SK-N-SH (cell line): ENCODE data around the gene WDR86. TPM values are rescaled to one million over a fixed set of nuclear protein-coding genes. Genes with fewer than 3 reads are reported as not detected.

Experiments
- CTCF ChIA-PET: fragments of 300-600, 350-600 bp; formaldehyde crosslinking; extraction: SDS; loops from one replicate; lab custom pipeline; 2021; lab: Yijun Ruan, JAX
- POLR2A ChIA-PET: fragments of 350-600 bp; sonication (Branson Sonifier 250); formaldehyde crosslinking; extraction: SDS; loops from one replicate; lab custom pipeline; 2020; ENCODE audit warnings: antibody characterized with exemption, inconsistent platforms; lab: Yijun Ruan, JAX
- DNase-seq: peaks from one replicate; pipeline ENCODE4 v3.0.0; 2012
- H2AFZ ChIP-seq: fragments of 200-600 bp; sonication (generic); 2 replicates; pipeline ENCODE4 v1.8.1; 2016; ENCODE audit warnings: antibody characterized with exemption, mild to moderate bottlenecking, low read depth
- H3F3A ChIP-seq: fragments of 200-600 bp; sonication (generic); replicated peaks from 2 replicates; pipeline ENCODE3; 2016; ENCODE audit warnings: antibody characterized with exemption, mild to moderate bottlenecking; ENCODE audit not compliant: insufficient read depth
- H3K27ac ChIP-seq, 2 experiments: fragments of 200-500 bp in 1 of 2; fragments of 200-600 bp in 1 of 2; sonication (Bioruptor generic) in 1 of 2; sonication (generic), shearing (Covaris generic) in 1 of 2; 2 replicates each; pipeline versions ENCODE4 v1.5.1 to v1.6.1; 2014 to 2016; ENCODE audit warnings: low read depth in 2 of 2, inconsistent platforms in 1 of 2, low read length in 1 of 2, mild to moderate bottlenecking in 1 of 2, mixed read lengths in 1 of 2
- H3K27me3 ChIP-seq: fragments of 200-600 bp; sonication (generic), shearing (Covaris generic); 2 replicates; pipeline ENCODE4 v1.6.1; 2016; ENCODE audit warnings: mixed run types; ENCODE audit not compliant: insufficient read depth
- H3K36me3 ChIP-seq, 2 experiments: fragments of 200-500 bp in 1 of 2; fragments of 200-600 bp in 1 of 2; sonication (Bioruptor generic) in 1 of 2; sonication (generic) in 1 of 2; replicated peaks in 1 of 2; 2 replicates each; pipeline versions ENCODE3 to v1.5.1; 2014 to 2016; ENCODE audit warnings: low read length in 1 of 2, mild to moderate bottlenecking in 1 of 2; ENCODE audit not compliant: insufficient read depth in 2 of 2, control insufficient read depth in 1 of 2
- H3K4me1 ChIP-seq, 2 experiments: fragments of 200-500 bp in 1 of 2; fragments of 200-600 bp in 1 of 2; sonication (Bioruptor generic) in 1 of 2; sonication (generic), shearing (Covaris generic) in 1 of 2; 2 replicates each; pipeline versions ENCODE4 v1.5.1 to v1.6.1; 2014 to 2016; ENCODE audit warnings: low read depth in 1 of 2, low read length in 1 of 2, mixed run types in 1 of 2; ENCODE audit not compliant: insufficient read depth in 2 of 2, control insufficient read depth in 1 of 2
- H3K4me2 ChIP-seq: fragments of 200-600 bp; sonication (generic), shearing (Covaris generic); 2 replicates; pipeline ENCODE4 v1.6.1; 2017; ENCODE audit warnings: mixed run types
- H3K4me3 ChIP-seq, 2 experiments: fragments of 200-500 bp in 1 of 2; fragments of 200-600 bp in 1 of 2; sonication (Bioruptor generic) in 1 of 2; sonication (generic), shearing (Covaris generic) in 1 of 2; 2 replicates each; pipeline versions ENCODE4 v1.5.1 to v1.8.1; 2014 to 2016; ENCODE audit warnings: low read depth in 2 of 2, inconsistent platforms in 1 of 2, low read length in 1 of 2, mild to moderate bottlenecking in 1 of 2, mixed read lengths in 1 of 2, moderate library complexity in 1 of 2
- H3K79me2 ChIP-seq: fragments of 200-600 bp; sonication (generic); 2 replicates; pipeline ENCODE4 v1.8.1; 2017; ENCODE audit warnings: mild to moderate bottlenecking; ENCODE audit not compliant: insufficient read depth
- H3K9ac ChIP-seq: fragments of 200-600 bp; sonication (generic); 2 replicates; pipeline ENCODE4 v1.6.1; 2017; ENCODE audit warnings: mixed run types
- H3K9me2 ChIP-seq: fragments of 200-600 bp; sonication (generic); 2 replicates; pipeline ENCODE4 v1.6.1; 2017; ENCODE audit warnings: mixed run types
- H3K9me3 ChIP-seq: fragments of 200-600 bp; sonication (generic); 2 replicates; pipeline ENCODE4 v1.6.1; 2017; ENCODE audit warnings: mixed run types, mild to moderate bottlenecking, moderate library complexity
- H4K20me1 ChIP-seq: fragments of 200-600 bp; sonication (generic); 2 replicates; pipeline ENCODE4 v1.6.1; 2017; ENCODE audit warnings: mild to moderate bottlenecking, mixed run types; ENCODE audit not compliant: insufficient read depth
- EP300 ChIP-seq, 2 experiments: IDR thresholded peaks; 2 replicates each; pipeline versions ENCODE4 v1.4.0 to v1.6.1; 2012; ENCODE audit warnings: borderline replicate concordance in 1 of 2, low read depth in 1 of 2, low read length in 1 of 2
- EZH2phosphoT487 ChIP-seq: fragments of 200-600 bp; sonication (generic); IDR thresholded peaks from 2 replicates; pipeline ENCODE4 v1.6.1; 2017; ENCODE audit warnings: low read depth, mixed run types, mild to moderate bottlenecking, antibody characterized with exemption, moderate library complexity, borderline replicate concordance
- FOSL2 ChIP-seq: IDR thresholded peaks from 2 replicates; pipeline ENCODE4 v1.4.0; 2012; ENCODE audit warnings: low read depth, mild to moderate bottlenecking, moderate library complexity, borderline replicate concordance
- FOXJ3 ChIP-seq: sonication (generic); formaldehyde crosslinking; IDR thresholded peaks from 2 replicates; pipeline ENCODE4 v1.5.1; 2020; ENCODE audit warnings: mild to moderate bottlenecking, missing genetic modification reagents
- FOXM1 ChIP-seq: IDR thresholded peaks from 2 replicates; pipeline ENCODE4 v1.4.0; 2012; ENCODE audit warnings: low read depth, mild to moderate bottlenecking
- GATA2 ChIP-seq: sonication (generic); formaldehyde crosslinking; IDR thresholded peaks from 2 replicates; pipeline ENCODE4 v1.5.0; 2020; ENCODE audit warnings: mild to moderate bottlenecking, missing genetic modification reagents
- JUND ChIP-seq: IDR thresholded peaks from 2 replicates; pipeline ENCODE4 v1.4.0; 2012
- MXI1 ChIP-seq: IDR thresholded peaks from 2 replicates; pipeline ENCODE4 v1.6.1; 2012; ENCODE audit warnings: mild to moderate bottlenecking, low read depth, low read length, improper control_type of control experiment
- NFIC ChIP-seq: IDR thresholded peaks from 2 replicates; pipeline ENCODE4 v1.4.0; 2012; ENCODE audit warnings: borderline replicate concordance
- RFX5 ChIP-seq: IDR thresholded peaks from 2 replicates; pipeline ENCODE4 v1.6.1; 2012; ENCODE audit warnings: mild to moderate bottlenecking, improper control_type of control experiment, low read length
- RXRA ChIP-seq: IDR thresholded peaks from 2 replicates; pipeline ENCODE4 v1.4.0; 2012; ENCODE audit warnings: low read depth, mild to moderate bottlenecking, borderline replicate concordance
- SIN3A ChIP-seq: IDR thresholded peaks from 2 replicates; pipeline ENCODE4 v1.6.1; 2012; ENCODE audit warnings: low read depth, mild to moderate bottlenecking, low read length, moderate library complexity, borderline replicate concordance
- TAF1 ChIP-seq: IDR thresholded peaks from 2 replicates; pipeline ENCODE4 v1.6.1; 2012; ENCODE audit warnings: low read depth, mild to moderate bottlenecking, low read length, moderate library complexity, borderline replicate concordance
- TCF12 ChIP-seq: IDR thresholded peaks from 2 replicates; pipeline ENCODE4 v1.4.0; 2012
- TEAD4 ChIP-seq: IDR thresholded peaks from 2 replicates; pipeline ENCODE4 v1.4.0; 2012; ENCODE audit warnings: mild to moderate bottlenecking, borderline replicate concordance; ENCODE audit not compliant: insufficient read depth
- YY1 ChIP-seq: IDR thresholded peaks from 2 replicates; pipeline ENCODE4 v1.4.0; 2012; ENCODE audit warnings: low read depth, mild to moderate bottlenecking
- WGBS: methylation state at CpG from one replicate; pipeline ENCODE4 v1.1.6; 2017; ENCODE audit warnings: low lambda C conversion rate; 5-methylcytosine and 5-hydroxymethylcytosine counted together
- polyA plus RNA-seq, 3 experiments: library from polyadenylated mRNA; depleted of rRNA; stranded (reverse); fragments of >200 nt; gene quantifications; 2 replicates each; pipeline ENCODE4 v1.2.3, GENCODE V29; 2012
- TF ChIP-seq, protein P1 (sequence below): IDR thresholded peaks from 2 replicates; pipeline ENCODE4 v1.4.0; 2012; ENCODE audit warnings: low read depth, borderline replicate concordance
- TF ChIP-seq, protein P2 (sequence below): IDR thresholded peaks from 2 replicates; pipeline ENCODE4 v1.4.0; 2012; ENCODE audit warnings: low read depth, borderline replicate concordance
- TF ChIP-seq, protein P3 (sequence below): fragments of 200-600 bp; sonication (generic); IDR thresholded peaks from 2 replicates; pipeline ENCODE4 v1.6.1; 2017; ENCODE audit warnings: antibody characterized with exemption, mild to moderate bottlenecking, moderate library complexity

The WDR86 gene
- polyA plus RNA-seq, 1 of the 3 experiments (the other 2 are of a cell fraction), result 1.0 TPM

DNA sequence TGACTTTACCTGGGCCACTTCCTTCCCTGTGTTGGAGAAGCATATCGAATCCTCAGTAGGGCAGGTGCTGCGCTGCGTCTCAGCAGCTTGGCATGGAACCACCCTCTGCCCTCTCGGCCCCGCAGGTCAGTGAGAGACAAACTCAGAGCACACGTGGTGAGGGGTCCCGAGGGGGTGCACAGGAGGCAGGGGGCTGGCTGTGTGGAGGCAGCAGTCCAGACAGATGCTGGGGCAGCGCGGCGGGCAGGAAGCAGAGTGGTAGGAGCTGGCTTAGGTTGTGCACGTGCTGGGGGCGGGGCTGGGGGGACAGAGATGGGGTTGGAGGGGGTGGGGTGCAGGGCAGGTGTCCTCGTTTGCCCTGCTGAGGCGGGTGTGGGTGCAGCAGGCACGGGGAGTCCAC lies 35.1 kb downstream of the WDR86 start:
- no peak for TF ChIP-seq NFIC
- TF ChIP-seq FOSL2, result no peak
- no peak for TF ChIP-seq EZH2phosphoT487
- TF ChIP-seq, protein P1, sequence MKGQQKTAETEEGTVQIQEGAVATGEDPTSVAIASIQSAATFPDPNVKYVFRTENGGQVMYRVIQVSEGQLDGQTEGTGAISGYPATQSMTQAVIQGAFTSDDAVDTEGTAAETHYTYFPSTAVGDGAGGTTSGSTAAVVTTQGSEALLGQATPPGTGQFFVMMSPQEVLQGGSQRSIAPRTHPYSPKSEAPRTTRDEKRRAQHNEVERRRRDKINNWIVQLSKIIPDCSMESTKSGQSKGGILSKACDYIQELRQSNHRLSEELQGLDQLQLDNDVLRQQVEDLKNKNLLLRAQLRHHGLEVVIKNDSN, result no peak
- no peak for TF ChIP-seq RFX5
- no peak for TF ChIP-seq RXRA
- TF ChIP-seq JUND, result no peak
- TF ChIP-seq, protein P2, sequence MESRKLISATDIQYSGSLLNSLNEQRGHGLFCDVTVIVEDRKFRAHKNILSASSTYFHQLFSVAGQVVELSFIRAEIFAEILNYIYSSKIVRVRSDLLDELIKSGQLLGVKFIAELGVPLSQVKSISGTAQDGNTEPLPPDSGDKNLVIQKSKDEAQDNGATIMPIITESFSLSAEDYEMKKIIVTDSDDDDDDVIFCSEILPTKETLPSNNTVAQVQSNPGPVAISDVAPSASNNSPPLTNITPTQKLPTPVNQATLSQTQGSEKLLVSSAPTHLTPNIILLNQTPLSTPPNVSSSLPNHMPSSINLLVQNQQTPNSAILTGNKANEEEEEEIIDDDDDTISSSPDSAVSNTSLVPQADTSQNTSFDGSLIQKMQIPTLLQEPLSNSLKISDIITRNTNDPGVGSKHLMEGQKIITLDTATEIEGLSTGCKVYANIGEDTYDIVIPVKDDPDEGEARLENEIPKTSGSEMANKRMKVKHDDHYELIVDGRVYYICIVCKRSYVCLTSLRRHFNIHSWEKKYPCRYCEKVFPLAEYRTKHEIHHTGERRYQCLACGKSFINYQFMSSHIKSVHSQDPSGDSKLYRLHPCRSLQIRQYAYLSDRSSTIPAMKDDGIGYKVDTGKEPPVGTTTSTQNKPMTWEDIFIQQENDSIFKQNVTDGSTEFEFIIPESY, result no peak
- no peak for TF ChIP-seq TCF12
- no peak for TF ChIP-seq TEAD4
- no peak for TF ChIP-seq MXI1
- TF ChIP-seq SIN3A, result no peak
- no peak for TF ChIP-seq FOXJ3
- no peak for TF ChIP-seq FOXM1
- TF ChIP-seq, protein P3, sequence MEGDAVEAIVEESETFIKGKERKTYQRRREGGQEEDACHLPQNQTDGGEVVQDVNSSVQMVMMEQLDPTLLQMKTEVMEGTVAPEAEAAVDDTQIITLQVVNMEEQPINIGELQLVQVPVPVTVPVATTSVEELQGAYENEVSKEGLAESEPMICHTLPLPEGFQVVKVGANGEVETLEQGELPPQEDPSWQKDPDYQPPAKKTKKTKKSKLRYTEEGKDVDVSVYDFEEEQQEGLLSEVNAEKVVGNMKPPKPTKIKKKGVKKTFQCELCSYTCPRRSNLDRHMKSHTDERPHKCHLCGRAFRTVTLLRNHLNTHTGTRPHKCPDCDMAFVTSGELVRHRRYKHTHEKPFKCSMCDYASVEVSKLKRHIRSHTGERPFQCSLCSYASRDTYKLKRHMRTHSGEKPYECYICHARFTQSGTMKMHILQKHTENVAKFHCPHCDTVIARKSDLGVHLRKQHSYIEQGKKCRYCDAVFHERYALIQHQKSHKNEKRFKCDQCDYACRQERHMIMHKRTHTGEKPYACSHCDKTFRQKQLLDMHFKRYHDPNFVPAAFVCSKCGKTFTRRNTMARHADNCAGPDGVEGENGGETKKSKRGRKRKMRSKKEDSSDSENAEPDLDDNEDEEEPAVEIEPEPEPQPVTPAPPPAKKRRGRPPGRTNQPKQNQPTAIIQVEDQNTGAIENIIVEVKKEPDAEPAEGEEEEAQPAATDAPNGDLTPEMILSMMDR, result no peak
- no peak for TF ChIP-seq GATA2 (CRISPR knock-in tag)
- no peak for TF ChIP-seq EP300 (IDR thresholded peaks at IDR 0.05; ENCODE audit: borderline replicate concordance in 1 of 2, low read depth in 1 of 2, low read length in 1 of 2)
- TF ChIP-seq YY1, result no peak
- no peak for TF ChIP-seq TAF1
- TF ChIP-seq, all 33 proteins: peak for 0
- Histone ChIP-seq H3K9me2 (no peaks in the 10 kb centered on the region), H4K20me1 (no peaks in the 10 kb centered on the region), H3K4me3 (no peak overlapping the region), H3F3A (peaks cover 4% of the 10 kb centered on the region), H3K27ac (no peak overlapping the region), H2AFZ (no peak overlapping the region), H3K9me3 (no peaks in the 10 kb centered on the region), H3K27me3 (no peaks in the 10 kb centered on the region), H3K4me2 (no peak overlapping the region), H3K36me3 (peaks cover 31 to 77% of the 10 kb centered on the region in 2 experiments), H3K79me2 (no peaks in the 10 kb centered on the region), H3K4me1 (peaks cover 0 to 21% of the 10 kb centered on the region in 2 experiments; a peak in 1 of 4 replicates), H3K9ac (no peak overlapping the region)
- DNase-seq, result peak; percentile 34
- ChIA-PET CTCF (interaction anchor here (1.0 to 8.2 kb wide), 3 partner anchors 10 to 384 kb away, joined by 3 to 40 read pairs (median 4); no protein-coding TSS in a partner anchor), POLR2A (no interaction called here)
- WGBS, result 96% methylated on average over 13 of the region's 15 CpGs
